OCI-M2 (cell line): ENCODE measurements around the gene FAM131B.
"Not testable (repeated sequence)": the region's sequence is repeated elsewhere in the genome, so short reads cannot be mapped to it uniquely, and the experiment has no call there.

ENCODE experiments used
- DNase-seq: peaks from one replicate; lab custom pipeline; 2025; ENCODE audit not compliant: unreplicated experiment; lab: John Stamatoyannopoulos, UW

Gene FAM131B

GRCh38 chr7:143362131-143363015 is at the start of gene FAM131B:
Gene FAM131B (minus strand): TSS chr7:143362713. CDS start chr7:143362603, 110 bp downstream.
- DNase-seq, result no peak

DNA sequence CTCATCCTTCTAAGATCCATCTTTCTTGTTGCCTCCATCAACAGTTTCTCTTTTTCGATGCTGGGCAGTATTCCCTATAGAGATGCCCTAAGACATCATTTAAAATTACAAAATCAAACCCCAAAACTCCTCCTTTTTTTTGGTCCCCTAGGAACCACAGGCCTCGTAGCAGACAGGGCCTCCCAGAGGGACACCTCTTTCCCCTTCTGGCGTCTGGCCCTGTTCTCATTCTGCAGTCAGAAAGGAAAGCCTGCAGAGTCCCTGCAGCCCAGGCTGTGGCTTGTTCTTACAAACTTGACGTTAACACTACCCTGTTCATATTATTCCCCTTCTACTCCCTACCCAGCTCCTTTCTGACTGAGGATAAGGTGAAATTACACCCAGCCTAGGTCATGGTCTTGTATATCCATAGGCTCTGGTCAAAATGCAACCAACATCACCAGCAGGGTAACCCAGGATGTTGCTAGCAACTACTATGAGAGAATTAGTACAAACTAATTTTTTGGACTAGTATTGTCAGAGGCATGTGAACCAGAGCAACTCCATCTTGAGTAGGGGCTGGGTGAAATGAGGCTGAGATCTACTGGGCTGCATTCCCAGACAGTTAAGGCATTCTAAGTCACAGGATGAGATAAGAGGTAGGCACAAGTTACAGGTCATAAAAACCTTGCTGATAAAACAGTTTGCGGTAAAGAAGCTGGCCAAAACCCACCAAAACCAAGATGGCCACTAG is 49.6 kb upstream of the FAM131B start:
- no peak for DNase-seq

GRCh38 chr7:143410521-143411004 is 48.0 kb upstream of the FAM131B start:
- DNase-seq, result no peak

GRCh38 chr7:143408686-143409561 is 46.4 kb upstream of the FAM131B start, which contains the start of gene EPHA1:
Gene EPHA1 (minus strand): TSS chr7:143408856. CDS start chr7:143408805, 51 bp downstream.
- no peak for DNase-seq

DNA sequence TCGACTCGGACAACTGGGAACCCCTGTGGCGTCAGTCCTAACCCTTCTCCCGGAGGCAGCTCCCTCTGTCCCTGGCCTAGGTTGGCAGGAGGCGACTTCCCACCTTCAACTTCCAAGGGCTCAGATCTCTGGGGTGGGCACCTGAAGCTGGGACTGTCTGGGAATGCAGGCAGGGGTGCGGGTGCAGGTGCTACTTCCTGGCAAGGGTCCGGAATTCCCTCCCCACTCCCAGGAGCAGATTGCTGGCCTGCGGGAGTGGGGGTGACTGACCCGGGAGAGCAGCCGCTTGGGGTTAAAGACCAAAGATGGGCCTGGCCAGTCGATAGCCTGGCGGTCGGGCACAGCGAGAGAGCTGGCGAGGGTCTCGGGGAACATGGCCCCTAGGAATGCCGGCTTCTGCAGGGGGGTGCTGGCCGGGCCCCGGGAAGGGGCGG is 45.8 kb upstream of the FAM131B start:
- no peak for DNase-seq

- no peak for DNase-seq
Measured at GRCh38 chr7:143407287-143408251, 45.1 kb upstream of the FAM131B start.

DNA sequence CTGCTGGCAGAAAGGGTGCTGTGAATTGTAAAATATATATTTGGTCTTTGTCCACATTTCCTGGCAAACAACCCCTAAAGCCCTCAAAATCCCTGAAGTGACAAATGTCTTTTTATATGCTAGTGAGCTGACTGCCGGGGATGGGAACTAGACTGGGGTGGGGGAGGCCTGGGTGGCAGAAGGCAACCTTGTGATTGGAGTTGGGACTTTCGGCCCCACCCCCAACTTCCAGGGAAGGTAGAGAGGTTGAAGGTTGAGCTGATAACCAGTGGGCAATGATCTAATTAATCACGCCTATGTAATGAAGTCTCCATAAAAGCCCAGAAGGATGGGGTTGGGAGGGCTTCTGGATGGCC is 43.5 kb upstream of the FAM131B start:
- no peak for DNase-seq

DNA sequence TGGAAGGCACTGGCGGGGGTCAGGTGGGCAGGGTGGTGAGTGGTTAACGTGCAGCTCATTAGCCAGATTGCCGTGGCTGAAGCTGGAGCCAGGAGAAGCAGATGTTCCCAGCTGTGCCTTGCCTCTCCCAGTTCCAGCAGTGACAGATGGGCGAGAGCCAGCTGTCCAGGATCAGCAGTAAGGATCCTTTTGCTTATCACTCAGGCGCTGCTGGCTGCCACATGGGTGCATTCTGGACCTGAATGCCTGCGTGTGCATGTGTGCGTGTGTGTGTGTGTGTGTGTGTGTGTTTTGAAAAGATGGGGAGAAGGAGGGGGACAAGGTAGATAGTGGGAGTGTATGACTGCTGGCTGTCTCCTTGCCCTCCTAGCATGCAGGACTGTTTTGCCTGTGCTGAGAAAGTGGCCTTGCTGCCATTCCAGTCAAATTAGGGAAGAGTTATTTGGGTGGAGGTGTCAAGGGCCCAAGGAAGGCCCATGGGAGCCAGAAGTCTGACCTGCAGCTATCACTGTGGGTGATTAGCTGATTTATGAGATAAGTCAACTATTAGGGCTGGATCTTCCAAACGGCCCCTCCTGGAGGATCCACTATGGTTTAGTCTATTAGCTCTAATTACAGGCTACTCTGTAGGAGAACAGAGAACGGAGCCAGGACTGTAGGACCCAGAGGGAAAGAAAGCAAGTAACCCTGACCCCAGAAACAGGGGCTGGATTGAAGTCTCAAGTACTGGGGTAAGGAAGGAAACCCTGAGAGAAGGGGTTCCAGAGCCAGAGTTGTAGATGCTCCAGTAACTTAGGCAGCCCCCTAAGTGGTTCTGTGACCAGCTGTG is 42.9 kb upstream of the FAM131B start:
- DNase-seq, result no peak

GRCh38 chr7:143402233-143402632 is 39.7 kb upstream of the FAM131B start:
- DNase-seq, result not testable (repeated sequence)

DNA sequence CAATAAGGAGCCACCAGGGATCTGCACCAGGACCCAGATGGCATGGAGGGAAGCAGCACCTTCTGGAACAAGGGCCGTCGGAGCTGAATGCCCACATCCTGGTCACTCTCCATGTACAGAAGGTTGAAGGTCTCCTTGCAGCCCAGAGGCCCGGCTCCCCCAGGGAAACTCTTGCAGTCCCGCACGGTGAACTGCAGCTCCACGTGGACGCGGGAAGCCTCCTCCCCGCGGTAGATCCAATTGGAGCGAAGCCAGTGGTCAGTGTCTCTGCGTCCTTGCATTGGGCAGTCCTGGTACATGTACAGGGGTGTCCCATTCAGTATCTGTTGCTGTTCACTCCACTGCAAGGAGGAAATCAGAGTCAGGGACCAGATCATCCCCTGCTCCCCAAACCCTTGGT is 38.8 kb upstream of the FAM131B start:
- DNase-seq, result no peak

GRCh38 chr7:143399642-143400041 is 37.1 kb upstream of the FAM131B start:
- no peak for DNase-seq

DNA sequence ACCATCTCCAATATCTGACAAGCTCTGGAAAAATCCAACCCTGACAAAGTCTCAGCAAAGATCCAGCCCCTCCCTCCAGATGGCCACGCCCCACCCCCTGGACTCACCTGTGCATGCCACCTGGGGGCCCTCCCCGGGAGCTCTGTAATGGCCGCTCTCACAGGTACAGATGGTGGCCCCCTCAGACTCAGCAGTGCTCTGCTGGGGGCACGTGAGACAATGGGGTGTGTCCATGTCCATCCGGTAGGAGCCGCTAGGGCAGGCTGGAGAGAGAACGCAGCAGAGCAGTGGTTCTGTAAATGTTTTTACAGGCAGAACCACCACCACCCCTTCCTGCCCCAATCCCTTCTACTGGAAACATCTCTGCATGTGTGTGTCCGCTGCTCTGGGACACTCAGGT is 36.6 kb upstream of the FAM131B start:
- no peak for DNase-seq

DNA sequence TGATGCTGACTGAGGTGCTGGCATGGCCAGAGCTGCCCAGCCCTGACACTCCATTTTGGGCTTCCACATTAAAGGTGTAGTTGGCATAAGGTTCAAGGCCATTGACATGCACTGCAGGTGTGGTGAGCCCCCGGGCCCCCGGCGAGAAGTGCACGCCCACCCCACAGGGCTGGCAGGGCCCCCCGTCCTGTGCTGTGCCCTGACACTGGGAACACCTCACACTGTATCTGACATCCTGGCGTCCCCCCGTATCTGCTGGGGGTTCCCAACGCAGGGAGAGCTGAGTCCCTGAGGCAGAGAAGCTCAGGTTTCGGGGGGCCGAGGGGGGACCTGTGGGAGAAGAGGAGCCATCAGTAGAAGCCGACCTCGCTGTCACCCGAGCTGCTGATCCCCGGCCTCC is 36.1 kb upstream of the FAM131B start:
- DNase-seq, result no peak

DNA sequence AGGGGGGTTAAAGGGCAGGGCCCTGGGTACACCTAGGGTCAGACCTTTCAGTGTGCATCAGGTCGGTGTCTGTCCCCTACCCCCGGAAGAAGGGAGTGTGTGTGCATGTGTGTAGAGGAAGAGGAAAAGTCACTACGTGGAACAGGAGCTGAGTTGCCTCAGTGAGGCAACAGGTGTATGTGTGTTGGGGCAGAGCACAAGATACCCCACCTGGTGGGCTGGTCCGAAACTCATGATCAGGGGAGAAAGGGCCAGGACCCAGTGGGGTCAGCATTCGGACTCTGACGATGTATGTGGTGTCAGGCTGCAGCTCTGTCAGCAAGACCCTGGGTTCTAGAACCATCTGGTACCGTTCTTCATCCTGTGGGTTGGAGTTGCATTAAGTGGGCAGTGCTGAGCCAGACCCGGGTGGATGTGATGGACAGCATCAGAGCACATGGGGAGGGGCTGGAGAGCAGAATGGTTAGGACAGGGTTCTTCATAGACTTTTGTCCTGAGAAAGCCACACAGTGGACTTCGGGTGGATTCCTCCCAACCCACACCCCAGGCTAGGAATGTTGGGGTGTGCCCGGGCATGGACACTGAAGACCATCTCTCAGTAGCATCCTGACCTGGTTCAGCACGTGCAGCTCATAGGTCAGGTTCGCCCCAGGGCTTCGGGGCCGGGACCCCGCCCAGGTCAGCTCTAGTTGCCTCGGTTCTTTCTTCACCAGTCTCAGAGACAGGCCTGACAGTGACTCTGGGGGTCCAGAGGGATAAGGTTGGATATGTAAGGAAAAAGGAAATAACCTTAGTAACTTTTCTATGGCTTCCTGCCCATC is 35.4 kb upstream of the FAM131B start:
- DNase-seq, result no peak

DNA sequence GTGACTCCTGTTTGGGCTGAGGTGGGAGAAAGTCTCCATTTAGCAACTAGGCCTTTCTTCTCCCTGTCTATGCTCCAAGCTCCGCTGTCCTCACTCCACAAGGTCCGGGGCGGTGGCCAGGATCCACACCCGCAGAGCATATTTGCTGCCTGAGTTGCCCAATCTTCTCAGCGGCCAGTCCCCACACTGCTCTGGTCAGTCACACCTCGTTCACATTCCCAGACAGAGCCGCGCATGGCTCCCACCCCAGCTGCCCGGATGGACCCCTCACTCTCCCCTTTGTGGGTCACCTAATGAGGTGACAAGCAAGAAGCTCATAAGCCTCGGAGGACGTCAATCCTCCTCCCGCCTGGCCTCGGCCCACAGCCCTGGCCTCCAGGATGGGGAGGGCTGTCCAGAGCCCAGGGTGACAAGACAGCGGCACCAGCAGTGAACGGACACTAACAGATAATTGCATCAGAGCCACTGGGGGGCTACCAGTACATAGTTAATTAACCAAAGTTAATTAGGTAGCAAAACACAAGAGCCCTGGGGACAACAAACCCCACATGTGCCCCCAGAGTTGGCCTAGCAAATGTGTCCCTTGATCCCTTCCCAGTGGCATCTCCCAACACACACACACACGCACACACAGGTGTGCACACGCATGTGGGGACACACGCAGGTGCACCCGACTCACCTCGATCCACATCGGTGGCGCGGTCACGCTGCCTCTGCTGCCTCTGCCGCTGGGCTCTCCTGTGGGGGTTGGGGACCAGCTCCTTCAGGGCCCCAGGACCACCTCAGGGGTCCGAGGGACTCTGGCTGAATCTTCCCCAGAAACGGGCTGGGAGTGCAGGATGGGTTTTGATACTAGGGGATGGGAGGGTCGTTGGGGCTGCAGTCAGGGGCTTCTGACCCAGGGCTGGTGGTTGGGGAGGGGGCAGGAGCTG is 34.4 kb upstream of the FAM131B start:
- no peak for DNase-seq

DNA sequence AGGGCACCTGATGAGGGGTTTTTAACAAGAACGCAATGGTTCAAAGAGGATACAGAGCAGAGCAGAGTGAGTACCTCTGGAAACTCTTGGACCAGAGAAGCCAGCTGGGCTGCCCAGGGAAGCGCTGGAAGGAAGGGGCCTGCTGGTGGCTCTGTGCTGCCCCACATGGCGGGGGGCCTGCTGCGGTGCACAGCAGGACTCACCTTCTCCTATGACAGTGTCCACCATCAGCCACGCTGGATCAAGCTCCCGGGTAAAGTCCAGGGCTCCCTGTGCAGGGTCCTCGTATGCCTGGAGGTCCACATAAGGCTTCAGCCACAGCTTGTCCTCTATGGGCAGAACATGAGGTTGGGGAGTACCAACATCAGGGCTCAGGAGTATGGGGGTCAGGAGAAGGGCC is 33.7 kb upstream of the FAM131B start:
- DNase-seq, result no peak
